HG03457 (cell line): ENCODE data around the gene CASD1.

Source experiments
- ATAC-seq: cut with Tn5 transposase; IDR thresholded peaks from one replicate; pipeline ENCODE4 v1.9.1; 2021; ENCODE audit warnings: moderate number of reproducible peaks; ENCODE audit not compliant: unreplicated experiment

The CASD1 gene

GRCh38 chr7:94509264-94509886 lies at the start of gene CASD1:
TSS of gene CASD1 (plus strand) at chr7:94509809. CDS start at chr7:94510085, 276 bp downstream.
- peak; percentile 53 for ATAC-seq

GRCh38 chr7:94466516-94466915 lies 43.1 kb upstream of the CASD1 start:
- ATAC-seq, result no peak

DNA sequence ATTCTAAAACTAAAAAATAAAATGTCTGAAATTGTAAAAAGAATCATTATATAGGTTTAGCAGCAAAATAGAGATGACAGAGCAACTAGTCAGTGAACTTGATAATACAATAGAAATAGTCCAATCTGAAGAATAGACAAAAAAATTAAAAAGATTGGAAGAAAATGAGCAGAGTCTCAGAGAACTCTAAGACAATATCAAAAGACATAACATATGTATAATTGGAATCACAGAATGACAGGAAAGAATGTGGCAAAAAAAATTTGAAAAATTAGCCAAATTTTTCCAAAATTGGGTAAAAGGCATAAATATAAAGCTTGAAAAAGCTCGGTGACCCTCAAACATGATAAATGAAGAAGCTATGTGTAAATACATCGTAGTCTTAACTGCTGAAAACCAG lies 38.0 kb upstream of the CASD1 start:
- ATAC-seq, result no peak

- ATAC-seq, result no peak
These were observed 37.0 kb upstream of the CASD1 start for GRCh38 chr7:94472608-94473007.

GRCh38 chr7:94476251-94476840 lies 33.3 kb upstream of the CASD1 start:
- ATAC-seq, result no peak

GRCh38 chr7:94477878-94478277 lies 31.7 kb upstream of the CASD1 start:
- no peak for ATAC-seq

GRCh38 chr7:94478648-94479214 lies 30.9 kb upstream of the CASD1 start:
- ATAC-seq, result no peak

DNA sequence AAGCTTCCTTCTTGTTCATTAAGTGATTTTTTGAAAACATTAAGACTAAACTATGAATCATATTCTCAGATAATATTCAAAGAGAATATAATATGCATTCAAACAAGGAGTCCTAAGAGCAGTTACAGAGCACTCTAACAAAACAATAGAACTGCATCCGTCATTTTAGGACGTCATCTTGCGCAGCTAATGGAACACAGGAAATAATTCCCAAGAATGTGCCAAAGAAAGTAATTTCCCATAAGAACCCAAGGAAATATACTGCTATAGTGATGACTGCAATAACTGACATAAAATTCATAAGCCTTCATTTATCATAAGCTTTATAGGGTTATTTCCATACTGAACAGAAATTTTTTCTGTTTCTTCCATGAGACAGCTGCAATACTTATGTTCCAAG lies 28.3 kb upstream of the CASD1 start:
- ATAC-seq, result no peak

DNA sequence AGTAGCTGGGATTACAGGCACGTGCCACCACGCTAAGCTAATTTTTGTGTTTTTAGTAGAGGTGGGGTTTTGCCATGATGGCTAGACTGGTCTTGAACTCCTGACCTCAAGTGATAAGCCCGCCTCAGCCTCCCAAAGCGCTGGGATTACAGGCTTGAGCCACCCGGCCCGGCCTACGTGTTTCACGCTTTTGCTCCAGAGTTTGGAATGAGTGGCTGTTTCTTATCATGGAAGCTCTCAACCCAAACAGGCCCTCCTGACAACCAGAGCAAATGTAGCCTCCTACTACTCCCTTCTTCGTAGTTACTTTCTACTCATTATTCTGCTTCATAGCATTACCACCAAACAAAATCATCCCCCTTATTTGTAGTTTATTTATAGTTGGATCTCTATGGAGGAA lies 26.8 kb upstream of the CASD1 start:
- no peak for ATAC-seq

DNA sequence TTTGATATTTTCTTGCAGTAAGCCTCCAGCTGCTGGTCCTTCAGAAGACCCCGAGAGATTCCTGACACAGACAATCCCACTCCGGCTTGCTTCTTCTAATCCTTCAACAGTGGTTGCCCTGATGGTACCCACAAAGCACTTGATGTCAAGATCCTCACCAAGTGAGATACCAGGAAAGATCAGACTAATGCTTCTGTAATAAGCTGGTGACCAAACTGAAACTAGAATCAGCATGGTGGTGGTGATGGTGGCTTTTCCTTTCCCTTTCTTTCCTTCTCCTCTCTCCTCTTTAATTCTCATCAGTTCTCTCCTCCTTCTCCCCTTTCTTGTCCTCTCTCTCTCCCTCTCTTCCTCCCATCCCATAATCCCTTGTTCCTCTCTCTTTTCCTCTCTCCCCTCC lies 25.8 kb upstream of the CASD1 start:
- no peak for ATAC-seq

GRCh38 chr7:94486216-94486615 lies 23.4 kb upstream of the CASD1 start:
- ATAC-seq, result no peak

- ATAC-seq, result no peak
These were observed 18.2 kb upstream of the CASD1 start for GRCh38 chr7:94491410-94491809.

- ATAC-seq, result peak; percentile 96
These were observed 17.0 kb upstream of the CASD1 start for GRCh38 chr7:94492601-94493000.

DNA sequence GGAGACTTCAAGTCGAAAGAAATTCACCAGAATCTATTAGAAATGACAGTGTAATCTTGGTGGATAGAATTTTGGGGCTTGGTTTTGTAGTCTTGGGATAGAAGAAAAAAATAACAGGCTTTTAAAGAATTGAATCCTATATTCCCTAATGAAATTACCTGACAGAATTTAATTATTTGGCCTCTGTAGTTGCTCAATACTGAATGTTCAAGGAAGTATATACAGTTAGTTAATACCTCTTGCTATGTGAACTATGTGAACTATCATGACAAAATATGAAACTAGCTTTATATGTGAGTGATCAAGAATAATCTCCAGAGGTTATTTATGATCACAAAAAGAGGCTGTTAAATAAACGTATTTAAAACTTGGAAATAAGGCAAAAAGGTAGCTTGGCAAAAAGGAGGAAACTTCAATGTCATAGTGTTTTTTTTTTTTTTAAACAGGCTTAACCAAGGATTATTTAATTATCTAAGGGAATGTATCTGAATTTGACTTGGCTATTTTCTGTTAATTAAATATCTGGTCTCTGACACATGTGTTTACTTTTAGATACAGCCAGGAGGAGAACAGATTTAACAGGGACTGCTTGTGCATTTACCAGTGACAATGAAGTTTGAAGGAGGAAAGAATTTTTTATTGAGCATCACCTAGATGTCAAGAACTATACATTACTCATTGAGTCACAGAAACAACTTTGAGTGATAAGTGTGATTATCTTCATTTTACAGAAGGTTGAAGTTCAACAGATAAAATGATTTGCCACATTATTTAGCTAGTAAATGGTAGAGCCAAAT lies 11.5 kb upstream of the CASD1 start:
- ATAC-seq, result no peak

DNA sequence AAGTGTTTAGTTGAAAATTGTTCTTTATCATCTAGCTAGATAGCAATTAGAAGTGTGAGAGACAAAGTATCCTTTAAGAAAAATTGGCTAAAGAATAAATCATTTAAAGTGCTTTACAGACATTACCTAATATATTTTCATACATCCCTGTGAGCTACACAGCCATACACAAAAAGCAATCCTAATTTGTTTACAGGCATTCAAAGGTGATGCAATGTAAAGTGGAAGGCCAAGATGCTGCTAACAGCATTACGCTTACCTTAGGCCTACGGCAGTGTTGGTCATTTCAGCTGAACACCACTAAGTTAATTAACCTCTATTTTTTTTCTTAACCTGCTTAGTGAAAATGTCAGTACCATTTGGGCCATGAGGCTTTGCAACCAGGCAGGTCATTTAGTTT lies 10.7 kb upstream of the CASD1 start:
- no peak for ATAC-seq

GRCh38 chr7:94507462-94507861 lies 2.1 kb upstream of the CASD1 start:
- ATAC-seq, result no peak

DNA sequence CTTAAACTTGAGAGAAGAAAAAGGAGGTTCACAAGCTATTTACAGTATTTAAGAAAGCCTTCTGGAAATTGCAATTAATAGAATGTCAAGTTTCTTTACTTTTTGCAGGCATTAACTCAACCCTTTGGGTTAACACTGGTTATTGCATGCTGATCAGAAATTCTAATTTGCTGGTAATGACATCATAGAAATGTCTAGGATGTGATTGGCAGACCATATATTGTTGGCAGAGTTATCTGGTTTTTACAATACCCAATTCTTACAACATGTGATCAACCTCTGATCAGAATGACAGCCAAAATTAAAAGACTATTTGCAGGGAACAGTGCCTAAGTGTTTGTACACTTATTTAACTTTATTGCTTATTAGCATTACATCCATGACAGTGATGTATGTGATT lies 1.6 kb upstream of the CASD1 start:
- no peak for ATAC-seq

DNA sequence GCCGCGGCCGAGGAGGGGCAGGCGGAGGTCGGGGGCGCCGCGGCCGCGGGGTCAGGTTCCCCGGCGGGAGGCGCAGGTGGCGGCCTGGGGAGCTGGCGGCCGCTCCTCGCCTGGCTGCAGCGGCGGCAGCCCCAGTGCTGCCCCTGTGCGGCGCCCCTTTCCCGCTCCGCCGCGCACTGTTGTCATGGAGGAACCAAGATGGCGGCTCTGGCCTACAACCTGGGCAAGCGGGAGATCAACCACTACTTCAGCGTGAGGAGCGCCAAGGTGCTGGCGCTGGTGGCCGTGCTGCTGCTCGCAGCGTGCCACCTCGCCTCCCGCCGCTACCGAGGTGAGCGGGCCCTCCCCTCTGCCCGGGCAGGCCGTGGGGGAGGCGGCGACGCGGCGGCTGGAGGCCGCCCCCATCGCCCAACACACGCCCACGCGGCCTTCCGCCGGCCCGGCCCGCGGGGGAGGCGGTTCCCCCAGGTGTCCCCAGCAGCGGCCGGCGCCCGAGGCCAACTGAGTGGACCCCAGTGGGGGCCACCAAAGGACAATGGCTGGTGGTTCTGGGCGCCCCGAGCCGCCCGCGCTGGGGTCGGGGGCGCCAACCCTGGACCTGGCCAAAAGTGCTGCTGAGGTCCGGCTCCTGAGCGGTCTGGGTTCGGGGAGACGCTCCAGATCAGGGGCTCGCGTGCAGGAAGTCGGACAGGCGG lies 425 bp downstream of the CASD1 start:
- peak; percentile 65 for ATAC-seq

DNA sequence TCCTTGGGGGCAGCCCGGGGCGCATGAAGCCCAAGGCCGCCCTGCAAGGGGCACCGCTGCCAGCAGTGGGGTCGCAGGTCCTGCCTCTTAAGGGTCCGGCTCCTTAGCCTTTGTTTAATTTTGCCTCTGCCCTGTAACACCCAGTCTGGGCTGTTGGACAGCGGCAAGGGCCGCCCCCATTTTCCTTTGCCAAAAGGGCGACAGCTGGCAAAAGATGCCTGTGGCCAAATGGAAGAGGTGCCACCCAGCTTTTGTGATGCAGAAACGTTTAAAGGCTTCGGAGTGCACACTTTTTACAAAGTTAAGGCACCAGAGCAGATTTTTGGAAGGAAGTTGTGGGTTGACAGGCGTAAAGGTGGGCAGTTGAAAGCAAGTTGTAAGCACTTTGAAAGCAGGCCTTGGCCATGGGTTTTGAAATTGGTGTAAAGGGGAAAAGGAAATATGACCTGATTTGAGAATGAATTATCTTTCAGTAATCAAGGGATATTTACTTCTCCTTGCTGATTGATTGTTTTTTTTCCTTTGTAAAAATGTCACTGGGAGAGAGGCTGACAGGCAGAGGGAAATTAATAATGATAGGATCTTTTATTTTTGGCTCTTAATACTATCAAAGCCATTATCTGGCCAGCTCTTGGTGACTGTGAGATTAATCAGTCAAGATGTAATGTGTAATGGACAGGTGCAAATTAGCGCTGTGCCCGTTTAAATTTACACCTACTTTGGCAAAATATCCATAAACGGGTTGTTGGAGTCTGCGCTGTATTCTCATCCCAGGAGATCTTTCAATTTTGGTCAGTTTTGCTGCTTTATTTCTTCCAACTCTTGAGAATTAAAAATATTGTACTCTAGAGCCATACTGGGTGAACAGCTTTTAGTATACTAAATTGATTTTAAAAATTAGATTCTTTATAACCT lies 1.2 kb downstream of the CASD1 start:
- ATAC-seq, result peak; percentile 19

DNA sequence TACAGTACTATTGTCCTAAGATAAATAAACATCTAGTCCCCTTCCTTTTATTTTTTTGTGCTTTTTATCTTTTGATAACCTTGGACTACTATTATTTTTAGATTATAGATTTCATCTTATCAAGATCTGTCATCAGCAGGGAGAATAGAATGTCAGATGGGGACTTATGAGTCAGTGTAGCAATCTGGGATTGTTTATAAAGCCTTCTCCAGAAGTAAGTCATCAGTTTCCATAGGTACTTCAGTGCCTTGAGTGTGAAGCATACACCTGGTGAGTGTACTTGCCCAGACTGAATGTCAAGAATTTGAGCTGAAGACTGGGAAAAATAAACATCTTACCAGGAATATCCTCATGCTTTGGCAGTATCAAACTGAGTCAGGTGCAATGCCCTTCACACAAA lies 2.1 kb downstream of the CASD1 start:
- no peak for ATAC-seq
